ENCODE results near the gene WIPF3. TPM values are rescaled to one million over a fixed set of nuclear protein-coding genes. Genes with fewer than 3 reads are reported as not detected.

WIPF3 gene
- total RNA-seq, 1 donor from 2014 or later, result 0.23 TPM

DNA sequence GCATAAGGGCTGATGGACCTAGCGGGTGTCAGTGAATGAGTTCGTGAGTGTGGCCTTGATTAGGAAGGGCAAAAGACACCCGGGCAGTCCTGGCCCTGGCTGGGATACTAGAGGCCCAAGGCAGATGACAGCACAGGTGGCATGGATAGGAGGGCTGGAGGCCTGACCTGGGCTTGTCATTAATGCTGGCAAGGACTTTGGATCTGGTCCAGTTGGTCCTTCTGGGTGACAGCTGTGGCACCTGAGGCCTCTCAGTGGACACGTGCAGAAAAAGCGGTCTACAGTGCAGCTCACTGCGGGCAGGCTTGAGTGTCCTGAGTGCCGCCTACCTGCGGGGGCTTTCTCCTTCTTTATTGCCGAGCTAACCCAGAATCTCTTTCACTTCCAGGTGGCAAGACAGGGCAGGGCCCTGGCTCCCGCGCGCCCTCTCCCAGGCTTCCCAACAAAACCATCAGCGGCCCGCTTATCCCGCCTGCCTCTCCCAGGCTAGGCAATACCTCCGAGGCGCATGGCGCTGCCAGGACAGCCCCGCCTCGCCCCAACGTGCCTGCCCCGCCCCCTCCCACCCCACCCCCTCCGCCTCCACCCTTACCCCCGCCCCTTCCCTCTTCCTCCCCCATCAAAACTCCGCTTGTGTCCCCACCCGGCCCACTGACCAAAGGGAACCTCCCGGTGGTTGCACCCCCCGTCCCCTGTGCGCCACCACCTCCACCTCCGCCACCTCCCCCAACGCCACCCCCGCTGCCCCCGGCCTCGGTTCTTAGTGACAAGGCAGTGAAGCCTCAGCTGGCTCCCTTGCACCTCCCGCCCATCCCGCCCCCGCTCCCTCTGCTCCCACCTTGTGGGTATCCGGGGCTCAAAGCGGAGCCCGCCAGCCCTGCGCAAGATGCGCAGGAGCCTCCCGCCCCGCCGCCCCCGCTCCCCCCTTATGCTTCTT is 77.4 kb downstream of the WIPF3 start:
- peak overlapping the region; percentile 14 for H3K4me3 ChIP-seq (ENCODE audit: low read depth, low read length)
- TF ChIP-seq, protein P1, sequence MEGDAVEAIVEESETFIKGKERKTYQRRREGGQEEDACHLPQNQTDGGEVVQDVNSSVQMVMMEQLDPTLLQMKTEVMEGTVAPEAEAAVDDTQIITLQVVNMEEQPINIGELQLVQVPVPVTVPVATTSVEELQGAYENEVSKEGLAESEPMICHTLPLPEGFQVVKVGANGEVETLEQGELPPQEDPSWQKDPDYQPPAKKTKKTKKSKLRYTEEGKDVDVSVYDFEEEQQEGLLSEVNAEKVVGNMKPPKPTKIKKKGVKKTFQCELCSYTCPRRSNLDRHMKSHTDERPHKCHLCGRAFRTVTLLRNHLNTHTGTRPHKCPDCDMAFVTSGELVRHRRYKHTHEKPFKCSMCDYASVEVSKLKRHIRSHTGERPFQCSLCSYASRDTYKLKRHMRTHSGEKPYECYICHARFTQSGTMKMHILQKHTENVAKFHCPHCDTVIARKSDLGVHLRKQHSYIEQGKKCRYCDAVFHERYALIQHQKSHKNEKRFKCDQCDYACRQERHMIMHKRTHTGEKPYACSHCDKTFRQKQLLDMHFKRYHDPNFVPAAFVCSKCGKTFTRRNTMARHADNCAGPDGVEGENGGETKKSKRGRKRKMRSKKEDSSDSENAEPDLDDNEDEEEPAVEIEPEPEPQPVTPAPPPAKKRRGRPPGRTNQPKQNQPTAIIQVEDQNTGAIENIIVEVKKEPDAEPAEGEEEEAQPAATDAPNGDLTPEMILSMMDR (conservative IDR thresholded peaks at IDR 0.05; ENCODE audit: low read depth, low read length), result no peak
- DNase-seq (ENCODE audit: low read depth), result no peak

DNA sequence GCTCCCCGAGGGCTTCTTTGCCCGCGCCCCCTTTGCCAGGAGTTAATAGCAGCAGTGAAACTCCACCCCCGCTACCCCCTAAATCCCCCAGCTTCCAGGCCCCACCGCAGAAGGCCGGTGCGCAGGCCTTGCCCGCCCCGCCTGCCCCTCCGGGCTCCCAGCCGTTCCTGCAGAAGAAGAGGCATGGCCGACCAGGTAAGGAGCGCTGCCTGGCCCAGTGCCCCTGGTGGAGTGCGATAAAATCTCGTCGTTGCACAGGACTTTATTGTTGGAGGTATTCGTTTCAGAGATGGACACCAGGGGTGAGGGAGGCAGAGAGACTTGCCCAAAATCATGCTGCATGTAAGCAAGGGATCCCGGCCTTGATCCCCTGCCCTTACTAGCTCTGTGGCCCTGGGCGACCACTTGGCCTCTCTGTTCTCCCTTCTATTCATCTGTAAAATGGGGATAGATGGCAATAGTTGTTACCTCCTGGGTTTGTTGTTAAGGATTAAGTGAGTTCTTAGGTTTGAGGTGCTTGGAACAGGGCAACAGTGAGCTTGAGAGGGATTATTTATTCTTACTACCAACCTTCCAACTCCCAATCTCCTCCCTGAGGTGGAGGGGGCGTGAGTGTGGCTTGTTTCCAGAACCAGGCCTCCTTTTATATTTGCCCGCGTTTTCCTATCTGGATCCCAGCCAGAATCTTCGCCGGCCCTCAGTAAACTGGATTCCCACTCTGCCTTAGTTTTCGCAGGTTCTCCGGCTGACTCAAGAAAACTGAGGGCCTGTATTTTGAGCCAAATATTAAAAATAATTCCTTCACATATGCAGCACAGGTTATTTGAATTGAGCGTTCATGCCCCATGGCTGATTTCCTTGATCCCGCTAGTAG is 78.3 kb downstream of the WIPF3 start:
- H3K4me3 ChIP-seq (ENCODE audit: low read depth, low read length), result no peak overlapping the region
- DNase-seq (ENCODE audit: low read depth), result no peak
- TF ChIP-seq, protein P1 (conservative IDR thresholded peaks at IDR 0.05; ENCODE audit: low read depth, low read length), result no peak

DNA sequence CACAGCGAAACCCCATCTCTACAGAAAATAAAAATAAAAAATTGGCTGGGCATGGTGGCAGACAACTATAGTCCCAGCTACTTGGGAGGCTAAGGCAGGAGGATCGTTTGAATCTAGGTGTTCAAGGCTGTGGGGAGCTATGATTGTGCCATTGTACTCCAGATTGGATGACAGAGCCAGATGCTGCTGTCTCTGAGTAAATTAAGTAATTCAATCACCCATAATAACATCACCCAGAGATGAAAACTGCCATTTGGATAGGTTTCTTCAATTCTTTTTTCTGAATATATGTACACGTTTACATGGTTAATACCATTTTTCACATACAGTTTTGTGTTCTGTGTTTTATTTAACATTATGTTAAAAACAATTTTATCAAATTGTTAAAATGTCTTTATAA is 79.3 kb downstream of the WIPF3 start:
- H3K4me3 ChIP-seq (ENCODE audit: low read depth, low read length), result no peak overlapping the region
- no peak for DNase-seq (ENCODE audit: low read depth)
- TF ChIP-seq, protein P1 (conservative IDR thresholded peaks at IDR 0.05; ENCODE audit: low read depth, low read length), result no peak

DNA sequence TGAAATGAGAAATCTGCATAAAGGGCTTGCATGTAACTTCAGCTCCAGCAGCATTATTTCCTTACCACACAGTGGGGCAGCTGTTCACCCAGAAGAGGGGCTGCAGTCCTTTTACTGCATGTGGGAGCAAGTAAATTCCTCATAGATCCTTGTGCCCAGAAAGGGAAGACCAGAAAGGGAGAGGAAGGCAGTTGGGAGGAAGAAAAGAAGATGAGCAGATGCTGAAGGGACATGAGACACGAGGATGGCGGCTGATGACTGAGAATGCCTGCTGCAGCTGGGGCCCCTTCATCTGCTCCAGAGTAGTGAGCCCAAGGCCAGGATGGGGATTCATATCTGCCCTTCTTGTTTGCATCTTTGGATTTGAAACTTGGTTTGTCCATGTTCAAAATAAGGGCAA is 80.5 kb downstream of the WIPF3 start:
- TF ChIP-seq, protein P1 (conservative IDR thresholded peaks at IDR 0.05; ENCODE audit: low read depth, low read length), result no peak
- no peak for DNase-seq (ENCODE audit: low read depth)
- no peak overlapping the region for H3K4me3 ChIP-seq (ENCODE audit: low read depth, low read length)

DNA sequence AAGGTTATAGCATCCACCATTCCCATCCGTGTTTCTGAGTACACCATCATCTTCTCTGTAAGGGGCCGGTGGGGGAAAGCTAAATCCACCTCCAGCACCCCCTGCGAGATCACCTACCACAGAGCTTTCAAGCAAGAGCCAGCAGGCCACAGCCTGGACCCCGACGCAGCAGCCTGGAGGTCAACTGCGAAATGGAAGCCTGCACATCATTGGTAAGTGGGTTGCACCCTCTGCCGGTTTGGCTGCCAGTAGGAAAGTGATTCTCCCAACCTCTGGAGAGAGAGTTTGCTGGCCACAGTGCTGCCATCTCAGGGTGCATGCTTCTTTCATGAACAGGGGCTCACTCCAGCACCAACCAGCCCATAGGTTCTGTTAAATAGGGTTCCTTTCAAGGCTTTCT is 81.7 kb downstream of the WIPF3 start:
- H3K4me3 ChIP-seq (ENCODE audit: low read depth, low read length), result no peak overlapping the region
- DNase-seq (ENCODE audit: low read depth), result no peak
- TF ChIP-seq, protein P1 (conservative IDR thresholded peaks at IDR 0.05; ENCODE audit: low read depth, low read length), result no peak

DNA sequence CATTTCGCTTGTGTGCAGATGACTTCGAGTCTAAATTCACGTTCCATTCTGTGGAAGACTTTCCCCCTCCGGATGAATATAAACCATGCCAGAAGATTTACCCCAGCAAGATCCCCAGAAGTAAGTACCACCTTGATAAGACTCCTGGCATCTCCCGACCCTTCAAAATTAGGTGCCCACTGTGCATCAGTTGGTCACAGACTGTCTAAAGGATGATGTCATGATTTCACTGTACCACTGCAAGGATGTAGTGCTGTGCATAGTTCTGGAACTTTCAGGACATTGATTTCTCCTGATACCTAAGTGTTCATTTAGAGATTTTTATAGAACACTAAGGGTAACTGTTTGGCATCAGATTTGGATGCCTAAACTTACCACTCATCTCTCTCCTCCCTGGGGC is 83.0 kb downstream of the WIPF3 start:
- H3K4me3 ChIP-seq (ENCODE audit: low read depth, low read length), result no peak overlapping the region
- DNase-seq (ENCODE audit: low read depth), result no peak
- TF ChIP-seq, protein P1 (conservative IDR thresholded peaks at IDR 0.05; ENCODE audit: low read depth, low read length), result no peak
